Measurements from ENCODE around the gene TMEM135.

TMEM135 gene

GRCh38 chr11:87368858-87369480 is 331.2 kb downstream of the TMEM135 start:
- Histone ChIP-seq H3K4me1 (ENCODE audit: control insufficient read depth, low read depth, low read length) (peaks cover 17% of the 10 kb centered on the region), H3K9ac (ENCODE audit: low read length) (no peak overlapping the region), H3K36me3 (ENCODE audit: control insufficient read depth, low read depth, low read length) (no peaks in the 10 kb centered on the region), H3K4me3 (ENCODE audit: low read length) (no peak overlapping the region), H3K27me3 (ENCODE audit: control insufficient read depth, insufficient read depth, low read length) (no peaks in the 10 kb centered on the region), H3K27ac (ENCODE audit: low read length) (no peak overlapping the region), H3K9me3 (ENCODE audit: control insufficient read depth, low read depth, low read length) (no peaks in the 10 kb centered on the region)

GRCh38 chr11:87369888-87370287 is 332.2 kb downstream of the TMEM135 start:
- H3K9ac ChIP-seq (ENCODE audit: low read length): no peak overlapping the region
- peaks cover 17% of the 10 kb centered on the region for H3K4me1 ChIP-seq (ENCODE audit: control insufficient read depth, low read depth, low read length)
- no peaks in the 10 kb centered on the region for H3K36me3 ChIP-seq (ENCODE audit: control insufficient read depth, low read depth, low read length)
- H3K9me3 ChIP-seq (ENCODE audit: control insufficient read depth, low read depth, low read length): no peaks in the 10 kb centered on the region
- H3K4me3 ChIP-seq (ENCODE audit: low read length): no peak overlapping the region
- H3K27me3 ChIP-seq (ENCODE audit: control insufficient read depth, insufficient read depth, low read length): no peaks in the 10 kb centered on the region
- no peak overlapping the region for H3K27ac ChIP-seq (ENCODE audit: low read length)

- H3K36me3 ChIP-seq (ENCODE audit: control insufficient read depth, low read depth, low read length): no peaks in the 10 kb centered on the region
- H3K27me3 ChIP-seq (ENCODE audit: control insufficient read depth, insufficient read depth, low read length): no peaks in the 10 kb centered on the region
- H3K4me3 ChIP-seq (ENCODE audit: low read length): no peak overlapping the region
- H3K9me3 ChIP-seq (ENCODE audit: control insufficient read depth, low read depth, low read length): no peaks in the 10 kb centered on the region
- H3K9ac ChIP-seq (ENCODE audit: low read length): no peak overlapping the region
- no peak overlapping the region for H3K27ac ChIP-seq (ENCODE audit: low read length)
- H3K4me1 ChIP-seq (ENCODE audit: control insufficient read depth, low read depth, low read length): peaks cover 17% of the 10 kb centered on the region
Measured at GRCh38 chr11:87372065-87372464, 334.3 kb downstream of the TMEM135 start.

Data from iPS-18a (cell line).